ENCODE data around the gene CDK12.
"Not testable (repeated sequence)": the region's sequence is repeated elsewhere in the genome, so short reads cannot be mapped to it uniquely, and the experiment has no call there.

CDK12 gene

DNA sequence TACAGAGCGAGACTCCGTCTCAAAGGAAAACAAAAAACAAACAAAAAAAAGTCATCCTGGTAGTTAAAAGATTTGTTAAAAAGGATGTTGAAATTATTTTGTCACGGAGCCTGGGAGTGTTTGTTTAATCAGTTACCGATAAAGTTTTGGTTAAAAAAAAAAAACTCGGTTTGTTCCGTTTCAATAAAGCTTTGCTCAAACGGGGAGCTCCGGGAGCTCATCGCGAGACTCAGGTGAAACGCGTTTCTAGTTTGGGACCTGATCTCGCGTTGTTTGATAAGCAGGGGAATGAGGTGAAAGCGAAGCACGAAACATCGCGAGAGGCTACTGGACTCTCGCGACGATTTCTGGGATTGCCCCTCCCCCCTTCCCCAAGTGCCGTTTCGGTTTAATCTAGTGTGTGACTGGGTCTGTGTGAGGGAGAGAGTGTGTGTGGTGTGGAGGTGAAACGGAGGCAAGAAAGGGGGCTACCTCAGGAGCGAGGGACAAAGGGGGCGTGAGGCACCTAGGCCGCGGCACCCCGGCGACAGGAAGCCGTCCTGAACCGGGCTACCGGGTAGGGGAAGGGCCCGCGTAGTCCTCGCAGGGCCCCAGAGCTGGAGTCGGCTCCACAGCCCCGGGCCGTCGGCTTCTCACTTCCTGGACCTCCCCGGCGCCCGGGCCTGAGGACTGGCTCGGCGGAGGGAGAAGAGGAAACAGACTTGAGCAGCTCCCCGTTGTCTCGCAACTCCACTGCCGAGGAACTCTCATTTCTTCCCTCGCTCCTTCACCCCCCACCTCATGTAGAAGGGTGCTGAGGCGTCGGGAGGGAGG, at the start of gene CDK12:
TSS of gene CDK12 (plus strand) at position 374 of the 813 bp plus-strand sequence. CDS start 586 bp downstream, outside the sequence.
- Histone ChIP-seq H3K36me3 (peaks cover 25% of the 10 kb centered on the region), H3K27ac (peak within 1 kb of the TSS; percentile 94), H3K4me3 (ENCODE audit: low read depth, low read length) (peak within 1 kb of the TSS; percentile 93), H3K27me3 (ENCODE audit: insufficient read depth, low read depth, severe bottlenecking) (no peaks in the 10 kb centered on the region), H3K9me3 (ENCODE audit: severe bottlenecking) (peaks cover 4% of the 10 kb centered on the region)
- DNase-seq = peak; percentile 98
- TF ChIP-seq, protein P1, sequence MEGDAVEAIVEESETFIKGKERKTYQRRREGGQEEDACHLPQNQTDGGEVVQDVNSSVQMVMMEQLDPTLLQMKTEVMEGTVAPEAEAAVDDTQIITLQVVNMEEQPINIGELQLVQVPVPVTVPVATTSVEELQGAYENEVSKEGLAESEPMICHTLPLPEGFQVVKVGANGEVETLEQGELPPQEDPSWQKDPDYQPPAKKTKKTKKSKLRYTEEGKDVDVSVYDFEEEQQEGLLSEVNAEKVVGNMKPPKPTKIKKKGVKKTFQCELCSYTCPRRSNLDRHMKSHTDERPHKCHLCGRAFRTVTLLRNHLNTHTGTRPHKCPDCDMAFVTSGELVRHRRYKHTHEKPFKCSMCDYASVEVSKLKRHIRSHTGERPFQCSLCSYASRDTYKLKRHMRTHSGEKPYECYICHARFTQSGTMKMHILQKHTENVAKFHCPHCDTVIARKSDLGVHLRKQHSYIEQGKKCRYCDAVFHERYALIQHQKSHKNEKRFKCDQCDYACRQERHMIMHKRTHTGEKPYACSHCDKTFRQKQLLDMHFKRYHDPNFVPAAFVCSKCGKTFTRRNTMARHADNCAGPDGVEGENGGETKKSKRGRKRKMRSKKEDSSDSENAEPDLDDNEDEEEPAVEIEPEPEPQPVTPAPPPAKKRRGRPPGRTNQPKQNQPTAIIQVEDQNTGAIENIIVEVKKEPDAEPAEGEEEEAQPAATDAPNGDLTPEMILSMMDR (IDR thresholded peaks at IDR 0.05; ENCODE audit: low read depth, low read length) = no peak

DNA sequence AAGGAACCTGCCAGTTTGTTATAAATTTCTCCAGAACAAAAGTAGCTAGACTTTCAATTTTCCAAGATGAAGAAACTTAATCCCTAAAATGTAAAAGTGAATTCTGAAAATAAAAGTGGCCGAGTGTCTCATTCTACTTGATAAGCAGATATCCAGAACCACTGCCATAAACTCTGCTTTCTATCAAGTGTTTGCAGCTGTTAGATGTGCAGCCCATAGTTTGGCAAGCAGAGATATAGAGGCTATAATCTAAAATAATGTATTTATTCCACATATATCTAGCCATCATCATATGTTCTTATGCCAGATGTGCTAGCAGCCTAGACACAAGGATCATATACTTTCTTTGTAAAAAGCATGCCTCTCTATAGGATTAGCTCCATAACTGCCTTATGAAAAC, 45.1 kb upstream of the CDK12 start:
- no peak for DNase-seq
- Histone ChIP-seq H3K4me3 (ENCODE audit: low read depth, low read length) (no peak overlapping the region), H3K27me3 (ENCODE audit: insufficient read depth, low read depth, severe bottlenecking) (no peaks in the 10 kb centered on the region), H3K36me3 (peaks cover 97% of the 10 kb centered on the region), H3K9me3 (ENCODE audit: severe bottlenecking) (no peaks in the 10 kb centered on the region), H3K27ac (no peak overlapping the region)
- TF ChIP-seq, protein P1 (IDR thresholded peaks at IDR 0.05; ENCODE audit: low read depth, low read length) = no peak

DNA sequence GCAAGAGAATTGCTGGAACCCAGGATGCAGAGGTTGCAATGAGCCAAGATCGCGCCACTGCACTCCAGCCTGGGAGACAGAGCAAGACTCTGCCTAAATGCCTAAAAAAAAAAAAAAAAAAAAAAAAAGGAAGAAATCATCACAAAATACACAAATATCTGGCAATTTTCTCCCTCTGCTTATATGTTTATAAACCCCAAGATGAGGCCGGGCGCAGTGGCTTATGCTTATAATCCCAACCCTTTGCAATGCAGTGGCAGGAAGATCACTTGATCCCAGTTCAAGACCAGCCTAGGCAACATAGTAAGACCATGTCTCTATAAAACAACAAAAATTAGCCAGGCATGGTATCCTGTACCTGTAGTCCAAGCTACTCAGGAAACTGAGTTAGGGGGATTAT, 31.7 kb upstream of the CDK12 start:
- no peaks in the 10 kb centered on the region for H3K27me3 ChIP-seq (ENCODE audit: insufficient read depth, low read depth, severe bottlenecking)
- no peak overlapping the region for H3K27ac ChIP-seq
- no peak overlapping the region for H3K4me3 ChIP-seq (ENCODE audit: low read depth, low read length)
- no peaks in the 10 kb centered on the region for H3K9me3 ChIP-seq (ENCODE audit: severe bottlenecking)
- TF ChIP-seq, protein P1 (IDR thresholded peaks at IDR 0.05; ENCODE audit: low read depth, low read length) = no peak
- no peak for DNase-seq
- peaks cover 96% of the 10 kb centered on the region for H3K36me3 ChIP-seq

DNA sequence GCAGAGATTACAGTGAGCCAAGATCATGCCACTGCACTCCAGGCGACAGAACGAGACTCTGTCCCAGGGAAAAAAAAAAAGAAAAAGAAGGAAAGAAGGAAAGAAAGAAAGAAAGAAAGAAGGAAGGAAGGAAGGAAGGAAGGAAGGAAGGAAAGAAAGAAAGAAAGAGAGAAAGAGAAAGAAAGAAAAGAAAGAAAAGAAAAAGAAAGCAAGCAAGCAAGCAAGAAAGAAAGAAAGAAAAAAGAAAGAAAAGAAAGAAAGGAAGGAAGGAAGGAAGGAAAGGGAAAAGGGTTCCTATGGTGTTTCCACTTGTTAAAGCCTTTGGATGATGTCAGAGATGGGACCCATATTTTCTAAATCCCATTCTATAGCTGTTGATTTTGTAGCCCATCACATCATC, 21.4 kb upstream of the CDK12 start:
- H3K4me3 ChIP-seq (ENCODE audit: low read depth, low read length); H3K9me3 ChIP-seq (ENCODE audit: severe bottlenecking); H3K27me3 ChIP-seq (ENCODE audit: insufficient read depth, low read depth, severe bottlenecking); H3K27ac ChIP-seq; DNase-seq: not testable (repeated sequence)
- H3K36me3 ChIP-seq = peaks cover 96% of the 10 kb centered on the region

DNA sequence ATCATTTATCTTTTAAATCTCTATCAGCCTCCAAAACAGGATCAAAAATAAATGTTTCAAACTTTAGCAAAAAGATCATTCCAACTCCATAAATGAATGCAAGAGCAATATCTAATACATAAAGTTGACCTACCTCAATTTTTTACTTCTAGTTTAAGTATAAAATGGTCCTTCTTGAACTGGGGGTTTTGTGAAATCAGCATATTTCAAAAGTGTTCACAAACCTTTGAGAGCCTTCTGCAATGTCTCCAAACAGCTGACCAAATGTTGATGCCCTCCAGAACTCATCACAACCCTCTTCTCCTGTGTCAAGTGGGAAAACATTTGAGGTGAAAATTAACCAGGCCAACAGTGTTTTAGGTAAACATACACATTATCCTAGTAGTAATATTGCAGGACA, 18.0 kb upstream of the CDK12 start:
- Histone ChIP-seq H3K27me3 (ENCODE audit: insufficient read depth, low read depth, severe bottlenecking) (no peaks in the 10 kb centered on the region), H3K36me3 (peaks cover 95% of the 10 kb centered on the region), H3K27ac (no peak overlapping the region), H3K4me3 (ENCODE audit: low read depth, low read length) (no peak overlapping the region), H3K9me3 (ENCODE audit: severe bottlenecking) (no peaks in the 10 kb centered on the region)
- no peak for DNase-seq
- TF ChIP-seq, protein P1 (IDR thresholded peaks at IDR 0.05; ENCODE audit: low read depth, low read length) = no peak

DNA sequence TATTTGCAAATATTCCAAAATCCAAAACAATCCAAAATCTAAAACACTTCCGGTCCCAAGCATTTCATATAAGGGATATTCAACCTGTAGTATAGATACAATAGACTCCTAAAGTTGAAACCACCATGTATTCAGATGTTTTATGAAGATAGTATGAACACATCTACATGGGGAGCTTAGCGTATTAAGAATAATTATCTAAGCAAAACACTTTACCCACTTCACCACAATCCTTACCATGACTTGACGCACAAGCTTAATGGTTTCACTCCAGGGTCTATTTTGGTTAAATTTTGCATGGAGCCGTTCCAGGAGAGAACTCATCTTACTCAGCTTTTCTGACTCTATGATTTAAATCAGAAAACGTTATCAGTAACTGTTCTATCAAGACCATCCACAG, 13.7 kb upstream of the CDK12 start:
- H3K4me3 ChIP-seq (ENCODE audit: low read depth, low read length) = no peak overlapping the region
- DNase-seq = no peak
- no peaks in the 10 kb centered on the region for H3K27me3 ChIP-seq (ENCODE audit: insufficient read depth, low read depth, severe bottlenecking)
- TF ChIP-seq, protein P1 (IDR thresholded peaks at IDR 0.05; ENCODE audit: low read depth, low read length) = no peak
- peaks cover 68% of the 10 kb centered on the region for H3K36me3 ChIP-seq
- no peak overlapping the region for H3K27ac ChIP-seq
- H3K9me3 ChIP-seq (ENCODE audit: severe bottlenecking) = no peaks in the 10 kb centered on the region

Data from WERI-Rb-1 (cell line).